K562 (cell line): ENCODE measurements around the gene RAB31. TPM values are rescaled to one million over a fixed set of nuclear protein-coding genes. Genes with fewer than 3 reads are reported as not detected.

ENCODE experiments used
- CBX3 ChIP-seq, 2 experiments: IDR thresholded peaks; 1 replicate in 1 of 2; 2 replicates in 1 of 2; pipeline ENCODE4 v1.6.1; 2012; ENCODE audit warnings: inconsistent platforms in 2 of 2, low read length in 2 of 2, borderline replicate concordance in 1 of 2, control low read depth in 1 of 2
- ELF1 ChIP-seq: fragments of 200-800 bp; sonication (Bioruptor generic); IDR thresholded peaks from 2 replicates; pipeline ENCODE4 v1.6.1; 2016; ENCODE audit warnings: missing genetic modification characterization, missing compliant biosample characterization
- HNRNPH1 ChIP-seq: fragments of 200-400 bp; formaldehyde crosslinking; optimal IDR thresholded peaks from 2 replicates; pipeline ENCODE3; 2017; ENCODE audit warnings: low read depth, mild to moderate bottlenecking, low read length, moderate library complexity
- MLLT1 ChIP-seq, 2 experiments: fragments of 450-650 bp; IDR thresholded peaks; 2 replicates each; pipeline ENCODE4 v1.6.1; 2016
- NFRKB ChIP-seq: fragments of 450-650 bp; IDR thresholded peaks from 2 replicates; pipeline ENCODE4 v1.6.1; 2016; ENCODE audit warnings: low read depth
- POLR3A ChIP-seq: IDR thresholded peaks from 2 replicates; pipeline ENCODE4 v1.6.1; 2011; ENCODE audit warnings: borderline replicate concordance, mild to moderate bottlenecking, moderate library complexity; ENCODE audit not compliant: insufficient read length, insufficient read depth; ENCODE audit errors: extremely low read depth
- RAD51 ChIP-seq: fragments of 450-650 bp; IDR thresholded peaks from 2 replicates; pipeline ENCODE4 v1.7.1; 2016; ENCODE audit warnings: low read depth, mild to moderate bottlenecking, borderline replicate concordance
- RHOXF2B ChIP-seq: fragments of 250-450 bp; sonication (Bioruptor Pico); conservative IDR thresholded peaks from 2 replicates; pipeline ENCODE4 v1.5.1; 2021
- XRCC5 ChIP-seq: fragments of 200-400 bp; formaldehyde crosslinking; IDR thresholded peaks from 2 replicates; pipeline ENCODE4 v1.6.1; 2017; ENCODE audit warnings: low read depth, mild to moderate bottlenecking, low read length
- ZBTB40 ChIP-seq, 2 experiments: fragments of 450-650 bp in 1 of 2; sonication (generic) in 1 of 2; formaldehyde crosslinking in 1 of 2; IDR thresholded peaks; 2 replicates each; pipeline versions ENCODE4 v1.7.1 to v1.9.0; 2016 to 2022; ENCODE audit warnings: inconsistent platforms in 1 of 2, mild to moderate bottlenecking in 1 of 2, missing genetic modification reagents in 1 of 2
- polyA plus RNA-seq, 8 experiments: library from polyadenylated mRNA; depleted of rRNA in 4 of 8; stranded (reverse) in 5 of 8; unstranded in 3 of 8; fragments of >200 nt; fragmentation: Nextera tagmentation in 2 of 8; fragmentation: Illumina TruSeq in 1 of 8; extraction: Ambion mirVana in 2 of 8; extraction: Trizol in 1 of 8; gene quantifications; 2 replicates each; pipeline versions ENCODE4 v1.2.1 to v1.2.3, GENCODE V29; 2011 to 2014; ENCODE audit warnings: inconsistent platforms in 1 of 8, missing spikeins in 1 of 8
- total RNA-seq, 7 experiments: library from RNA; depleted of rRNA in 6 of 7; stranded (reverse); fragments of >200 nt in 6 of 7; fragmentation: Illumina TruSeq in 2 of 7; extraction: Trizol in 2 of 7; gene quantifications; 2 replicates each; pipeline versions ENCODE4 v1.2.1 to v1.2.3, GENCODE V29; 2011 to 2021; ENCODE audit warnings: low replicate concordance in 1 of 7
- TF ChIP-seq, protein P1 (sequence below): IDR thresholded peaks from 2 replicates; pipeline ENCODE4 v1.6.1; 2011; ENCODE audit warnings: borderline replicate concordance, low read depth, mild to moderate bottlenecking, moderate library complexity, low read length; ENCODE audit not compliant: insufficient read depth, poor library complexity, severe bottlenecking
- TF ChIP-seq, protein P2 (sequence below), 2 experiments: fragments of 450-650 bp in 1 of 2; sonication (generic) in 1 of 2; formaldehyde crosslinking in 1 of 2; IDR thresholded peaks in 1 of 2; conservative IDR thresholded peaks in 1 of 2; 2 replicates each; pipeline versions ENCODE4 v1.6.1 to v1.8.1; 2016 to 2023; ENCODE audit warnings: mild to moderate bottlenecking in 2 of 2, moderate library complexity in 2 of 2, inconsistent platforms in 1 of 2, missing genetic modification reagents in 1 of 2

Gene RAB31
- total and polyA plus RNA-seq, 9 of the 15 experiments (the other 6 are each of a cell fraction or from before 2014, with no cell fraction given), result 20.7 to 70.4 (median 41.3) TPM

DNA sequence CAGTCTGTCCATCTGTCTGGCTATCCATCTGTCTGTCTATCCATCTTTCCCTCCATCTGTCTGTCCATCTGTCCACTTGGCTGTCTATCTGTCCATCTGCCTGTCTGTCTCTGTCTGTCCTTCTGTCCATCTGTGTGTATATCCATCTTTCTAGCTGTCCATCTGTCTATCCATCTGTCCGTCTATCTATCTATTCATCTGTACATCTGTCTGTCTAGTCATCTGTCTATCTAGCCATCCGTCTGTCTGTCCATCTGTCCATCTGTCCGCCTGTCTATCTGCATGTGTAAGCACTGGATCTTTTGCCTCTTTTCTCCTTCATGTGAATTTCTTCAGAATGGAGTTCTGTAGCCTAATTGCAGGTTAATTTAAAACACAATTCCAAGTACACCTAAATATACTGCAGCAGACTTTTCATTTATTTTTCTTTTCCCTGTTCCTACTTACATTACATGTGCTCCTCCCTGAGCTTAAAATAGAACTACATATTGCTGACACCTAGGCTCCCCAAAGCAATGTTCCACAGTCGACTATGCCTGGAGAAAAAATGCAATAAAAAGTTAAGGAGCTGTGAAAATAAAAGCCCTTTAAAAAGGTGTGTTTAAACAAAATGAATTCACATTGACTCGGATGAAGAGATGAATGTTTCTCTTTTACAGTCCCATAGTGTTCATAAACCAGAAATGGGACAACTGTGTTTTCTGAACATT, 140.2 kb downstream of the RAB31 start (continued):
- peak in 1 of 2 experiments; percentile 50; a peak in 1 of 3 replicates for TF ChIP-seq CBX3 (IDR thresholded peaks at IDR 0.05; ENCODE audit: borderline replicate concordance in 1 of 2, low read length in 2 of 2)
- no peak for TF ChIP-seq HNRNPH1
- no peak for TF ChIP-seq ZBTB40 (IDR thresholded peaks at IDR 0.05)
- no peak for TF ChIP-seq ZBTB40 (CRISPR knock-in tag; IDR thresholded peaks at IDR 0.05)
- TF ChIP-seq RHOXF2B (CRISPR knock-in tag), result no peak
- TF ChIP-seq MLLT1 (IDR thresholded peaks at IDR 0.05), result peak; percentile 62 to 88; a peak in 3 of 4 replicates
- TF ChIP-seq RAD51, result no peak
- TF ChIP-seq, protein P1, sequence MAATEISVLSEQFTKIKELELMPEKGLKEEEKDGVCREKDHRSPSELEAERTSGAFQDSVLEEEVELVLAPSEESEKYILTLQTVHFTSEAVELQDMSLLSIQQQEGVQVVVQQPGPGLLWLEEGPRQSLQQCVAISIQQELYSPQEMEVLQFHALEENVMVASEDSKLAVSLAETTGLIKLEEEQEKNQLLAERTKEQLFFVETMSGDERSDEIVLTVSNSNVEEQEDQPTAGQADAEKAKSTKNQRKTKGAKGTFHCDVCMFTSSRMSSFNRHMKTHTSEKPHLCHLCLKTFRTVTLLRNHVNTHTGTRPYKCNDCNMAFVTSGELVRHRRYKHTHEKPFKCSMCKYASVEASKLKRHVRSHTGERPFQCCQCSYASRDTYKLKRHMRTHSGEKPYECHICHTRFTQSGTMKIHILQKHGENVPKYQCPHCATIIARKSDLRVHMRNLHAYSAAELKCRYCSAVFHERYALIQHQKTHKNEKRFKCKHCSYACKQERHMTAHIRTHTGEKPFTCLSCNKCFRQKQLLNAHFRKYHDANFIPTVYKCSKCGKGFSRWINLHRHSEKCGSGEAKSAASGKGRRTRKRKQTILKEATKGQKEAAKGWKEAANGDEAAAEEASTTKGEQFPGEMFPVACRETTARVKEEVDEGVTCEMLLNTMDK, result no peak
- TF ChIP-seq, protein P2, sequence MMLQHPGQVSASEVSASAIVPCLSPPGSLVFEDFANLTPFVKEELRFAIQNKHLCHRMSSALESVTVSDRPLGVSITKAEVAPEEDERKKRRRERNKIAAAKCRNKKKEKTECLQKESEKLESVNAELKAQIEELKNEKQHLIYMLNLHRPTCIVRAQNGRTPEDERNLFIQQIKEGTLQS (IDR thresholded peaks at IDR 0.05), result no peak
- TF ChIP-seq, protein P2 (CRISPR knock-in tag; conservative IDR thresholded peaks at IDR 0.05), result no peak
- no peak for TF ChIP-seq POLR3A
- no peak for TF ChIP-seq NFRKB
- TF ChIP-seq ELF1 (tag), result no peak
- no peak for TF ChIP-seq XRCC5
